Nephron (organoid): ENCODE data around the gene AGT.

ENCODE experiments used
- H3K27ac Mint-ChIP-seq, 3 experiments: 2 replicates each; pipeline ENCODE4 v1.8.0; 2020; ENCODE audit warnings: mixed read lengths in 3 of 3, mild to moderate bottlenecking in 2 of 3, moderate library complexity in 1 of 3
- H3K27me3 Mint-ChIP-seq: 2 replicates; pipeline ENCODE4 v1.8.0; 2021; ENCODE audit warnings: low read depth, mild to moderate bottlenecking, moderate library complexity, mixed read lengths
- H3K36me3 Mint-ChIP-seq: 2 replicates; pipeline ENCODE4 v1.8.0; 2020; ENCODE audit warnings: low read depth, mixed read lengths
- H3K4me1 Mint-ChIP-seq: 2 replicates; pipeline ENCODE4 v1.8.0; 2020; ENCODE audit warnings: mixed read lengths
- H3K4me3 Mint-ChIP-seq, 3 experiments: 2 replicates each; pipeline ENCODE4 v1.8.0; 2020; ENCODE audit warnings: mild to moderate bottlenecking in 3 of 3, mixed read lengths in 3 of 3, moderate library complexity in 2 of 3
- H3K9me3 Mint-ChIP-seq: 2 replicates; pipeline ENCODE4 v1.8.0; 2020; ENCODE audit warnings: mixed read lengths
- TF ChIP-seq, protein P1 (sequence below), 3 experiments: fragments of 200-600 bp; sonication (generic); IDR thresholded peaks; one replicate each; pipeline ENCODE4 v1.5.0; 2021; ENCODE audit warnings: antibody characterized with exemption in 3 of 3; ENCODE audit not compliant: unreplicated experiment in 3 of 3

The AGT gene

DNA sequence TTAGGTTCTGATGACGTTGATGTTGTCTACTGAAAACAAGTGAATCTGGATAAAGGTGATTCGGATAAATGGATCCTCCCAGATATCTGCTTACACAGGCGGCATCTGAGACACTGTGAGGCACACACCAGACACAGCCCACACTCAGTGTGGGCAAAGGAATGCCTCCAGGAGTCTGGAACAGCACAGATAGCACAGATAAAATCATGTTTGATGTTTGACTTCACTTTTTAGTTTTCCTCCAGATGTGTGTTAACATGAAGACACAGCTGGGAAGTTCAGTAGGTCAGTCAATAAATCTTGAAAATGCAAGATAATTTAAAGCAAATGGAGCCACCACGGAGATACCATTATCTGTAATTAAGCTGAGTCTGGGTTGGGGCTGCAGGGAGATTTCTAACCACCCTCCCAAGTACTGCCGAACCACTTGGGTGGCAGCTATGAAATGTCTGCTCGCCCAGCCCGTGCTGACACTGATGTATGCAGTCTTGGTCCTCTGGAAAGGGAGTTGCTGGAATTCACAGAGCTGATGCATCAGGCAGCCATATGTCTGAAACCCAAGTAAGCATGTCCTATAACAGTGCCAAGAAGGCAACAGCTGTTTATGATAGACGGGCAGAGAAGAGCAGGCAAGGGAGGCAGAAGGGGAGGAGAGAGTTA lies 44.9 kb upstream of the AGT start:
- no peaks in the 10 kb centered on the region for H3K36me3 Mint-ChIP-seq
- peak overlapping the region in 1 of 3 experiments; percentile 49 for H3K4me3 Mint-ChIP-seq
- H3K27me3 Mint-ChIP-seq, result peaks cover 4% of the 10 kb centered on the region
- TF ChIP-seq, protein P1, sequence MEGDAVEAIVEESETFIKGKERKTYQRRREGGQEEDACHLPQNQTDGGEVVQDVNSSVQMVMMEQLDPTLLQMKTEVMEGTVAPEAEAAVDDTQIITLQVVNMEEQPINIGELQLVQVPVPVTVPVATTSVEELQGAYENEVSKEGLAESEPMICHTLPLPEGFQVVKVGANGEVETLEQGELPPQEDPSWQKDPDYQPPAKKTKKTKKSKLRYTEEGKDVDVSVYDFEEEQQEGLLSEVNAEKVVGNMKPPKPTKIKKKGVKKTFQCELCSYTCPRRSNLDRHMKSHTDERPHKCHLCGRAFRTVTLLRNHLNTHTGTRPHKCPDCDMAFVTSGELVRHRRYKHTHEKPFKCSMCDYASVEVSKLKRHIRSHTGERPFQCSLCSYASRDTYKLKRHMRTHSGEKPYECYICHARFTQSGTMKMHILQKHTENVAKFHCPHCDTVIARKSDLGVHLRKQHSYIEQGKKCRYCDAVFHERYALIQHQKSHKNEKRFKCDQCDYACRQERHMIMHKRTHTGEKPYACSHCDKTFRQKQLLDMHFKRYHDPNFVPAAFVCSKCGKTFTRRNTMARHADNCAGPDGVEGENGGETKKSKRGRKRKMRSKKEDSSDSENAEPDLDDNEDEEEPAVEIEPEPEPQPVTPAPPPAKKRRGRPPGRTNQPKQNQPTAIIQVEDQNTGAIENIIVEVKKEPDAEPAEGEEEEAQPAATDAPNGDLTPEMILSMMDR (IDR thresholded peaks at IDR 0.05; ENCODE audit: unreplicated experiment in 3 of 3), result no peak
- H3K9me3 Mint-ChIP-seq, result no peaks in the 10 kb centered on the region
- peaks cover 53% of the 10 kb centered on the region for H3K4me1 Mint-ChIP-seq
- peak overlapping the region; percentile 65 to 91 (median 79) for H3K27ac Mint-ChIP-seq

DNA sequence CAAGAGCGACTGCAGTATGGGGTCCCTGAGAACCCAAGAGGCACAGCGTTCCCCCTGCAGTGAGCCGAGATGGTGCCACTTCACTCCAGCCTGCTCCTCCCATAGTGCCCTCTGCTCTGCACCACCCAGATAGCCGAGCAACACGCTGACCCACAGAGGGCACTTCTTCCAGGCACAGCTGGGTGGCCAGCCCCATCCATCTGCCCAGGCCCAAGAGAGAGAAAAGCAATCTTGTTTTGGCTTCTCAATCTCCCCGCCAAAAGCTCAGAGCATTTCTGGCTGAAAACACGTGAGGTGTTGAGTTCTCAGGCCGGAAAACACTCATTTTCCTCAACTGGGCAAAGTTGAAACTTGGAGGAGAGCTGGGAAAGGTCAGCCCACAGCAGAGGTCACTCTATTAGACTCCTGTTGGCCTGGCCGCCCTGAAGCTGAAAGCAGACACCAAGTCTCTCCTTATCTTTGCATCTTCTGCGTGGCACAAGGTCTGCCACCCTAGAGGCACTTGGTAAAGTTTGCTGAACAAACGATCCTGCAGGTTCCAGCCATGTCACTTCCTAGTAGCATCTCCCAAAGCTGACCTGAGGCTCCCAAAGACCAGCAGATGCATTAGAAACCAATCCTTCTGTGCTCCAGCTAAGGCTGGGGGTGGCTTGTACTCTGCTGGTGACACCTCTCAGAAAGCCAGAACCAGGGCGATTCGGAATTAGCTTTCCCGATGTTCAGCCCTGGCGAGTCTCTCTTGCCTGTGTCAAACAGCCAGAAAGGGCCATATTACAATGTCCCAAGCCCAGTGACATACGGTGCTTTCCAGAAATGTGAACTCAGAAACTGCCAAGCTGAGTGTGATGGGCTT lies 44.2 kb upstream of the AGT start:
- Mint-ChIP-seq H3K27me3 (peaks cover 4% of the 10 kb centered on the region), H3K36me3 (no peaks in the 10 kb centered on the region), H3K27ac (peak overlapping the region; percentile 65 to 91 (median 79)), H3K4me3 (no peak overlapping the region), H3K9me3 (no peaks in the 10 kb centered on the region), H3K4me1 (peaks cover 55% of the 10 kb centered on the region)
- TF ChIP-seq, protein P1 (IDR thresholded peaks at IDR 0.05; ENCODE audit: unreplicated experiment in 3 of 3), result no peak

DNA sequence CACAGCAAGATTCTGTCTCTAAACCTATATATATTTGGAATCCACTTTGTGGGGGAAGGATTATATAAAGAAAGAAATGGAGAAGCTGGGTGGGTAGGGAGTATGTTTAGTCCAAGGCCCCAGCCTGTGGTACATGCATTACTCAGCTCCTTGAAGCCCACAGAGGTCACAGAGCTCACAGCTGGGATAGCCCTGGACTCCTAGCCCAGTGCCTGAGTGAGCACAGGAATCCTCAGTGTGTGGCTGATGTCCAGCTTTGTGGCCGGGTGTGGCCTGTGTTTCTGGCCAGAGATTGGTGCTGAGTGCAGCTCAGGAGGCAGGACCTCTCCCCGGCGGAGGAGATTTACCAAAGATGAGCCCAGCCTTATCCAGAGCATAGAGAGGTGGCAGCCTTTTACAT lies 40.9 kb upstream of the AGT start:
- H3K9me3 Mint-ChIP-seq, result no peaks in the 10 kb centered on the region
- TF ChIP-seq, protein P1 (IDR thresholded peaks at IDR 0.05; ENCODE audit: unreplicated experiment in 3 of 3), result no peak
- no peaks in the 10 kb centered on the region for H3K36me3 Mint-ChIP-seq
- peaks cover 8% of the 10 kb centered on the region for H3K27me3 Mint-ChIP-seq
- peaks cover 65% of the 10 kb centered on the region for H3K4me1 Mint-ChIP-seq
- H3K27ac Mint-ChIP-seq, result peak overlapping the region in 2 of 3 experiments; percentile 23 to 28
- H3K4me3 Mint-ChIP-seq, result no peak overlapping the region

DNA sequence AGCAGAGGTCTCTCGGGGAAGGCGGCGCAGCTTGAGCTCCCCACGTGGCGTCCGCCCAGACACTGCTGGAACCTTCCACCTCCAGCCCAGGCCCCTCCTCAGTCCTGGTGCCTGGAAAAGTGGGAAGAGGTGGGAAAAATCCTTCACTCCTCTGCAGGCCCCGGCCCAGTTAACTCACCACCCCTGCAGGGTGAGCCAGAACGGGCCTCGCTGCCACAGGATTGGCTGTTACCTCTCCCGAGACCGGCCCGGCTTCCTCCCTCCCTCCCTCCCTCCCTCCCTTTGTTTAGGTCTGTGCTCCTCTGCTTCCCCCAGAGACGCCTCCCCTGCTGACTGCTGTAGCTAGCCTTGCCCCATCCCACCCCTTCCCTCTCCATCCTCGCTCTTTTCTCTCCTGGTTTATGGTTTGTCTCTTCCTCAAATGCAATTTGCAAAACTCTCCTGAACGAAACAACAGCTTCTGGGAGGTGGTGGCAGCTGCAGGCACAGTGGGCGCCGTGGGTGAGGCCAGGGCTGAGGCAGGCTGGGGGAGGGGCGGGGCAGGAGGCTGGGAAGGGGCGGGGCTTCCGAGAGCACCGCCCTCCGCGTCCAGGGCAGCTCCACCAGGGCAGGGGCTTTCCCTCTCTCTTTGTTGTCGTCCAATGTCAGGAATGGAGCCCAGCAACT lies 39.8 kb upstream of the AGT start:
- TF ChIP-seq, protein P1 (IDR thresholded peaks at IDR 0.05; ENCODE audit: unreplicated experiment in 3 of 3), result no peak
- Mint-ChIP-seq H3K27me3 (peaks cover 8% of the 10 kb centered on the region), H3K9me3 (no peaks in the 10 kb centered on the region), H3K4me3 (peak overlapping the region; percentile 32 to 61 (median 49)), H3K36me3 (no peaks in the 10 kb centered on the region), H3K27ac (peak overlapping the region; percentile 28 to 89 (median 77)), H3K4me1 (peaks cover 65% of the 10 kb centered on the region)

DNA sequence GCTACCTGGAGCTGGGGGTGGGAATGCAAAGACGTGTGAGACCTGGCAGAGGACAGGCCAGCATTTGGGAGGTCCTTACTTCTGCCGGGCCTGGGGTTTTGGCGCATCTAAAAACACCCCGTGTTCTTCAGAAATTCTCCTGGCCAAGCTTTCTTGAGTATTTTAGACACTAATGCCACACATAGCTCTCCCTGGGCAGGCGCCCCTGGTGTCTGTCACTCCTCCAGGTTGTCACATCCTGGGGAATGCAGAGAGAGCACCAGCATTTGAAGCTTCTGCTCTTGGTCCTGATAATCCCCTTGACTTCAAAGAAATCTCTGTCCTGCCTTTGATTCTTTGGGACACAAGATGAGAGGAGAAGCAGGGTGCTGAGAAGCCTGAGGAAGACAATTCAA lies 39.3 kb upstream of the AGT start:
- no peaks in the 10 kb centered on the region for H3K9me3 Mint-ChIP-seq
- H3K4me1 Mint-ChIP-seq, result peaks cover 63% of the 10 kb centered on the region
- H3K4me3 Mint-ChIP-seq, result peak overlapping the region in 2 of 3 experiments; percentile 32
- H3K27ac Mint-ChIP-seq, result peak overlapping the region; percentile 28 to 89 (median 77)
- peaks cover 8% of the 10 kb centered on the region for H3K27me3 Mint-ChIP-seq
- H3K36me3 Mint-ChIP-seq, result no peaks in the 10 kb centered on the region
- TF ChIP-seq, protein P1 (IDR thresholded peaks at IDR 0.05; ENCODE audit: unreplicated experiment in 3 of 3), result no peak
